T-helper 2 cell treated with Interferon-gamma antibody and Interleukin-4, amounts not matched to agents 100 ng/mL and 5 ng/mL, for 36 hours (primary cell): Measurements from ENCODE around the gene PARD3. TPM values are rescaled to one million over a fixed set of nuclear protein-coding genes. Genes with fewer than 3 reads are reported as not detected.
"Not testable (repeated sequence)": the region's sequence is repeated elsewhere in the genome, so short reads cannot be mapped to it uniquely, and the experiment has no call there.

Experiments used
- intact Hi-C: fragments of 100-400 bp; cut with micrococcal nuclease; formaldehyde crosslinking; loops from one replicate; pipeline ENCODE4 v1.15.1; 2023
- total RNA-seq: library from RNA; stranded (reverse); gene quantifications from 2 replicates; pipeline ENCODE4 v1.2.3, GENCODE V29; 2022

Gene PARD3
- total RNA-seq, 1 donor from 2014 or later, result 0.64 TPM

GRCh38 chr10:34768261-34768971 is 46.7 kb downstream of the PARD3 start:
- intact Hi-C loops, result no loop called here

- intact Hi-C loops, result no loop called here
Observed at GRCh38 chr10:34766811-34767494, 48.1 kb downstream of the PARD3 start.

GRCh38 chr10:34766266-34766600 is 48.9 kb downstream of the PARD3 start:
- intact Hi-C loops, result no loop called here

GRCh38 chr10:34764472-34764946 is 50.6 kb downstream of the PARD3 start:
- intact Hi-C loops, result no loop called here

GRCh38 chr10:34762603-34763299 is 52.3 kb downstream of the PARD3 start:
- intact Hi-C loops, result no loop called here

- intact Hi-C loops, result no loop called here
Observed at GRCh38 chr10:34762156-34762555, 52.9 kb downstream of the PARD3 start.

- intact Hi-C loops, result no loop called here
Observed at GRCh38 chr10:34761453-34761852, 53.6 kb downstream of the PARD3 start.

GRCh38 chr10:34760606-34761005 is 54.5 kb downstream of the PARD3 start:
- intact Hi-C loops, result no loop called here

- intact Hi-C loops, result no loop called here
Observed at GRCh38 chr10:34759837-34760215, 55.3 kb downstream of the PARD3 start.

GRCh38 chr10:34759161-34759836 is 55.8 kb downstream of the PARD3 start:
- intact Hi-C loops, result no loop called here

- intact Hi-C loops, result no loop called here
Observed at GRCh38 chr10:34758447-34758996, 56.6 kb downstream of the PARD3 start.

GRCh38 chr10:34757933-34758332 is 57.2 kb downstream of the PARD3 start:
- intact Hi-C loops, result no loop called here

- intact Hi-C loops, result not testable (repeated sequence)
Observed at GRCh38 chr10:34757181-34757580, 57.9 kb downstream of the PARD3 start.

GRCh38 chr10:34756584-34756983 is 58.5 kb downstream of the PARD3 start:
- intact Hi-C loops, result no loop called here

GRCh38 chr10:34753014-34753757 is 61.9 kb downstream of the PARD3 start:
- intact Hi-C loops, result no loop called here

GRCh38 chr10:34751272-34751671 is 63.8 kb downstream of the PARD3 start:
- intact Hi-C loops, result no loop called here

GRCh38 chr10:34750795-34751194 is 64.3 kb downstream of the PARD3 start:
- intact Hi-C loops, result not testable (repeated sequence)

- intact Hi-C loops, result no loop called here
Observed at GRCh38 chr10:34748767-34749166, 66.3 kb downstream of the PARD3 start.

- intact Hi-C loops, result no loop called here
Observed at GRCh38 chr10:34748357-34748756, 66.7 kb downstream of the PARD3 start.

GRCh38 chr10:34746094-34746493 is 69.0 kb downstream of the PARD3 start:
- intact Hi-C loops, result no loop called here

- intact Hi-C loops, result no loop called here
Observed at GRCh38 chr10:34745244-34745643, 69.9 kb downstream of the PARD3 start.
